ENCODE data around the gene RB1.
A peak's percentile ranks its signal among the peaks of the same experiment; 100 is the strongest.

Gene RB1

GRCh38 chr13:48403151-48403631 is 99.6 kb downstream of the RB1 start:
- DNase-seq (ENCODE audit: low read depth) = no peak
- TF ChIP-seq CTCF (IDR thresholded peaks at IDR 0.05; ENCODE audit: insufficient read depth, low read depth, low read length, missing control alignments) = no peak
- no peak overlapping the region for H3K4me3 ChIP-seq (ENCODE audit: low read length)

GRCh38 chr13:48403913-48404312 is 100.4 kb downstream of the RB1 start:
- H3K4me3 ChIP-seq (ENCODE audit: low read length) = no peak overlapping the region
- TF ChIP-seq CTCF (IDR thresholded peaks at IDR 0.05; ENCODE audit: insufficient read depth, low read depth, low read length, missing control alignments) = no peak
- DNase-seq (ENCODE audit: low read depth) = no peak

GRCh38 chr13:48404952-48405351 is 101.4 kb downstream of the RB1 start:
- DNase-seq (ENCODE audit: low read depth) = no peak
- no peak overlapping the region for H3K4me3 ChIP-seq (ENCODE audit: low read length)
- TF ChIP-seq CTCF (IDR thresholded peaks at IDR 0.05; ENCODE audit: insufficient read depth, low read depth, low read length, missing control alignments) = no peak

GRCh38 chr13:48405875-48406274 is 102.3 kb downstream of the RB1 start:
- TF ChIP-seq CTCF (IDR thresholded peaks at IDR 0.05; ENCODE audit: insufficient read depth, low read depth, low read length, missing control alignments) = no peak
- no peak overlapping the region for H3K4me3 ChIP-seq (ENCODE audit: low read length)
- DNase-seq (ENCODE audit: low read depth) = peak; percentile 56

GRCh38 chr13:48410199-48410598 is 106.6 kb downstream of the RB1 start:
- peak overlapping the region; percentile 66 for H3K4me3 ChIP-seq (ENCODE audit: low read length)
- DNase-seq (ENCODE audit: low read depth) = peak; percentile 42
- no peak for TF ChIP-seq CTCF (IDR thresholded peaks at IDR 0.05; ENCODE audit: insufficient read depth, low read depth, low read length, missing control alignments)

- no peak for TF ChIP-seq CTCF (IDR thresholded peaks at IDR 0.05; ENCODE audit: insufficient read depth, low read depth, low read length, missing control alignments)
- DNase-seq (ENCODE audit: low read depth) = no peak
- H3K4me3 ChIP-seq (ENCODE audit: low read length) = peak overlapping the region; percentile 66
Observed at GRCh38 chr13:48411147-48411794, 107.7 kb downstream of the RB1 start.
